ENCODE results near the gene MMP8.

MMP8 gene

DNA sequence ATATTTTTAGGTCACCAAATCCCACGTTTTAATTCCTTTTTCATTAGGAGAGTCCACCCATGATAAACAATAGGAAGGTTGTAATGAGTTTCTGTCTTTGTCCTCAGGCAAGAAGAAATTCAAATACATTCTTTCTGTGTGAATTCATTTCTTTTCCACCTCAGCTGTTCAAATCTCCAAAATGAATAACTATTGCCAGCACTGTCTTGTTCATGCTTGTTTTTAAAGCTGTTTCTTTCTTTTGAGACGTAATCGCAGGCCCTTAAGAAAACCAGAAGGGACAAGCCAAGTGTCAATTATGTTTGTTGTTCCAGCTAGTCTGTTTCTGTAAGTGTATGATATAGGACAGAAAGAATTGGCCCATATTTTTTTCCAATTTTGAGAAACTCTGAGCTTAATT is 39.4 kb downstream of the MMP8 start:
- in situ Hi-C loops (cut with MboI; ENCODE audit: low pct_unique_long_range_greater_than_20kb, low sequenced_read_pairs, unreplicated experiment) = no loop called here
- TF ChIP-seq, protein P1, sequence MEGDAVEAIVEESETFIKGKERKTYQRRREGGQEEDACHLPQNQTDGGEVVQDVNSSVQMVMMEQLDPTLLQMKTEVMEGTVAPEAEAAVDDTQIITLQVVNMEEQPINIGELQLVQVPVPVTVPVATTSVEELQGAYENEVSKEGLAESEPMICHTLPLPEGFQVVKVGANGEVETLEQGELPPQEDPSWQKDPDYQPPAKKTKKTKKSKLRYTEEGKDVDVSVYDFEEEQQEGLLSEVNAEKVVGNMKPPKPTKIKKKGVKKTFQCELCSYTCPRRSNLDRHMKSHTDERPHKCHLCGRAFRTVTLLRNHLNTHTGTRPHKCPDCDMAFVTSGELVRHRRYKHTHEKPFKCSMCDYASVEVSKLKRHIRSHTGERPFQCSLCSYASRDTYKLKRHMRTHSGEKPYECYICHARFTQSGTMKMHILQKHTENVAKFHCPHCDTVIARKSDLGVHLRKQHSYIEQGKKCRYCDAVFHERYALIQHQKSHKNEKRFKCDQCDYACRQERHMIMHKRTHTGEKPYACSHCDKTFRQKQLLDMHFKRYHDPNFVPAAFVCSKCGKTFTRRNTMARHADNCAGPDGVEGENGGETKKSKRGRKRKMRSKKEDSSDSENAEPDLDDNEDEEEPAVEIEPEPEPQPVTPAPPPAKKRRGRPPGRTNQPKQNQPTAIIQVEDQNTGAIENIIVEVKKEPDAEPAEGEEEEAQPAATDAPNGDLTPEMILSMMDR (IDR thresholded peaks at IDR 0.05; ENCODE audit: extremely low read depth, insufficient read depth, missing control alignments) = no peak
- no peak for DNase-seq (ENCODE audit: low spot score)

DNA sequence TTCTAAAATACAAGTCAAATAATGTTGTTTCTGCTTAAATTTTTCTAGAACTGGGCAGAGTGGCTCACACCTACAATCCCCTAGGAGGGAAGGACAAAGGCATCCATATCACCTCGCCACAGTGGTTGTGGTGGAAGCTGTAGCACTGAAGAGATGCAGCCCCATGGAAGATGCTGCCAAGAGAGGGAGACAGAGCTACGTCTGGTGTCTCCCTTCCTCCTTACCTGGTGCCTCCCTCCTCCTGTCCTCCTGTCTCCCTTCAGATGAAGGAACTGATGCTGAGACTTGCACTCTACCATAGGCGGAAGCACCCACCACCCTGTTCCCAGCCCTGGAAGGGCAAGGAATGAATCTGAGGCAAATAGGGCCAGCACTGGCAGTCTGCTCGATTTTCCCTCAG is 41.5 kb downstream of the MMP8 start:
- in situ Hi-C loops (cut with MboI; ENCODE audit: low pct_unique_long_range_greater_than_20kb, low sequenced_read_pairs, unreplicated experiment) = no loop called here
- TF ChIP-seq, protein P1 (IDR thresholded peaks at IDR 0.05; ENCODE audit: extremely low read depth, insufficient read depth, missing control alignments) = peak; percentile 6
- DNase-seq (ENCODE audit: low spot score) = no peak

DNA sequence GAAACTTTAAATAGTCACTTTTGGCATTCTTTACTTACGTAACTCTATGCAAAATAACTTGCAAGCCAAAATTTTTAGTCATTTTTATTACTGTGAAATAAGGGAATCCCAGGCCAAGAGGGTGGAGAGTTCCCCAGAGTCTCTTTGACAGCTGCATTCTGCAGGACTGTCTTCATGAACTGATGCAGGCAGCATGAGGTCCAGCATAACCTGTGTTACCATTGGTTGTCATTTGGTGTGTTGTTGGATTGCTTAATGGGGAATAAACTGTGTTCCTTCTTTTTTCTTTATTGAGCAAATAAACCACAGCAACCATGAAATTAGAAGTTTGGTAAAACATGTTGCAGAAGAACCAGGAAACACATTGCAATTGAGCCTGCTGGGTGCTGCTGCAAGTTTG is 43.8 kb downstream of the MMP8 start:
- in situ Hi-C loops (cut with MboI; ENCODE audit: low pct_unique_long_range_greater_than_20kb, low sequenced_read_pairs, unreplicated experiment) = no loop called here
- TF ChIP-seq, protein P1 (IDR thresholded peaks at IDR 0.05; ENCODE audit: extremely low read depth, insufficient read depth, missing control alignments) = no peak
- DNase-seq (ENCODE audit: low spot score) = no peak

DNA sequence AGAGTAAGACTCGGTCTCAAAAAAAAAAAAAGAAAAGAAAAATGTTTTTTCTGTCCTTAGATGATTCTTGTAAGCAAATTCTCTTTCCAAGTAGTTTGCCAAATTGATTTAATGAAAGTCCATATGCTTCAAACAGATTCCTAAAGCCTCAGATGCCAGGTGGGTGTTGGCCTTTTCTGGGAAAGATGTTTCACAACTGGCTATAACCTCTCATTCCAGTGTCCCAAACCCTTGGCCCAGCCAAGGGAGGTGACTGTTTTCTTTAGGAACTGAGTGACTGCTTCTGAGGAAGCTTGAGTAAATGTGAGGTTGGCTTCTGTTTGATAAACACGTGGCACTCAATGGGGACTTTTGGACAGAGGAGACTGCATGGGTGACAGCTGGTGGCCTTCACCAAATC is 46.7 kb downstream of the MMP8 start:
- no peak for DNase-seq (ENCODE audit: low spot score)
- in situ Hi-C loops (cut with MboI; ENCODE audit: low pct_unique_long_range_greater_than_20kb, low sequenced_read_pairs, unreplicated experiment) = no loop called here
- TF ChIP-seq, protein P1 (IDR thresholded peaks at IDR 0.05; ENCODE audit: extremely low read depth, insufficient read depth, missing control alignments) = no peak

DNA sequence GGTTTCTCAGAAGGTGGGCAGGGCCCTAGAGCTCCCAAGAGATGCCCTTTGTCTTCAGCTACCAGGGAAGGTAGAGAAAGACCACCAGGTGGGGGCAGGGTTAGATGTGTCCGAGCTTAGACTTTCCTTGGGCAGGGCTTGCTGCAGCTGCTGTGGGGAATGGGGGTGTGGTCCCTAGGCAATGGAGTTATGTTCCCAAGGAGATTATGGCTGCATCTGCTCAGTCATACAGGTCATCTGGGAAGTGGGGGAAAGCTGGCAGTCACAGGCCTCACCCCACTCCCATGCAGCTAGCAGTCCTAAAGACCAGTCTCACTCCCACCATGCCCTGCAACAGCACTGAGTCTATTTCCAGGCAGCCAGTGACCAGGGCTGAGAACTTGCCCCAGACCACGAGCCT is 48.7 kb downstream of the MMP8 start:
- DNase-seq (ENCODE audit: low spot score) = no peak
- TF ChIP-seq, protein P1 (IDR thresholded peaks at IDR 0.05; ENCODE audit: extremely low read depth, insufficient read depth, missing control alignments) = no peak
- in situ Hi-C loops (cut with MboI; ENCODE audit: low pct_unique_long_range_greater_than_20kb, low sequenced_read_pairs, unreplicated experiment) = no loop called here

DNA sequence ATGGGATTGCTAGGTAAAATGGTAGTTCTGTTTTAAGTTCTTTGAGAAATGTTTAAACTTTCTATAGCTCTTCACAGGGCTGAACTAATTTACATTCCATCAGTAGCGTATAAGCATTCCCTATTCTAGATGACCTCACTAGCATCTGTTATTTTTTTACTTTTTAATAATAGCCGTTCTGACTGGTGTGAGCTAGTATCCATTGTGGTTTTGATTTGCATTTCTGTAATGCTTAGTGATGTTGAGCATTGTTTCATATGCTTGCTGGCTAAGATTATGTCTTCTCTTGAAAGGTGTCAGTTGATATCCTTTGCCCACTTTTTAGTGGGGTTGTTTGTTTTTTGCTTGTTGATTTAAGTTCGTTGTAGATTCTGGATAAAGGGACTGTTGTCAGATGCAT is 55.1 kb downstream of the MMP8 start:
- in situ Hi-C loops (cut with MboI; ENCODE audit: low pct_unique_long_range_greater_than_20kb, low sequenced_read_pairs, unreplicated experiment) = no loop called here
- TF ChIP-seq, protein P1 (IDR thresholded peaks at IDR 0.05; ENCODE audit: extremely low read depth, insufficient read depth, missing control alignments) = no peak
- DNase-seq (ENCODE audit: low spot score) = no peak

Measured in GM13977 (cell line).